ENCODE measurements around the gene CUL4A. TPM values are rescaled to one million over a fixed set of nuclear protein-coding genes. Genes with fewer than 3 reads are reported as not detected.

CUL4A gene
- total and polyA plus RNA-seq, 9 of the 15 experiments (the other 6 are each of a cell fraction or from before 2014, with no cell fraction given) = 21.1 to 92.0 (median 63.2) TPM

GRCh38 chr13:113216254-113217048 is 7.0 kb downstream of the CUL4A start (continued):
- TF ChIP-seq STAT5A (IDR thresholded peaks at IDR 0.05; ENCODE audit: borderline replicate concordance, low read length) (no peak), ZFP1 (CRISPR knock-in tag; IDR thresholded peaks at IDR 0.05) (no peak), NR2C2 (CRISPR knock-in tag; IDR thresholded peaks at IDR 0.05) (no peak), NR2C2 (tag; IDR thresholded peaks at IDR 0.05) (no peak), CGGBP1 (CRISPR knock-in tag; IDR thresholded peaks at IDR 0.05) (no peak), TSC22D4 (tag; IDR thresholded peaks at IDR 0.05) (no peak), TFAM (CRISPR knock-in tag; conservative IDR thresholded peaks at IDR 0.05) (no peak), MYBL2 (IDR thresholded peaks at IDR 0.05; ENCODE audit: low read depth) (no peak), MYBL2 (CRISPR knock-in tag; IDR thresholded peaks at IDR 0.05; ENCODE audit: borderline replicate concordance) (no peak), ZC3H8 (IDR thresholded peaks at IDR 0.05) (no peak), MAFK (IDR thresholded peaks at IDR 0.05; ENCODE audit: low read length) (peak; percentile 81), PKNOX1 (IDR thresholded peaks at IDR 0.05) (peak; percentile 49; the same call in 1 of the 2 replicates), RCOR1 (IDR thresholded peaks at IDR 0.05; ENCODE audit: borderline replicate concordance in 1 of 2, low read depth in 2 of 2, low read length in 2 of 2) (no peak), CHD1 (IDR thresholded peaks at IDR 0.05; ENCODE audit: low read length) (no peak), ZBED1 (IDR thresholded peaks at IDR 0.05) (no peak), PHTF2 (CRISPR knock-in tag; IDR thresholded peaks at IDR 0.05) (no peak), ELF2 (CRISPR knock-in tag; IDR thresholded peaks at IDR 0.05) (no peak), RBM15 (IDR thresholded peaks at IDR 0.05; ENCODE audit: insufficient read depth, low read length) (no peak), TAF9B (IDR thresholded peaks at IDR 0.05; ENCODE audit: partially characterized antibody) (no peak), ZNF407 (IDR thresholded peaks at IDR 0.05; ENCODE audit: low read depth) (no peak)

Data from K562 (cell line).